ENCODE data around the gene TMEM209.
"Not testable (repeated sequence)": the region's sequence is repeated elsewhere in the genome, so short reads cannot be mapped to it uniquely, and the experiment has no call there.

The TMEM209 gene

DNA sequence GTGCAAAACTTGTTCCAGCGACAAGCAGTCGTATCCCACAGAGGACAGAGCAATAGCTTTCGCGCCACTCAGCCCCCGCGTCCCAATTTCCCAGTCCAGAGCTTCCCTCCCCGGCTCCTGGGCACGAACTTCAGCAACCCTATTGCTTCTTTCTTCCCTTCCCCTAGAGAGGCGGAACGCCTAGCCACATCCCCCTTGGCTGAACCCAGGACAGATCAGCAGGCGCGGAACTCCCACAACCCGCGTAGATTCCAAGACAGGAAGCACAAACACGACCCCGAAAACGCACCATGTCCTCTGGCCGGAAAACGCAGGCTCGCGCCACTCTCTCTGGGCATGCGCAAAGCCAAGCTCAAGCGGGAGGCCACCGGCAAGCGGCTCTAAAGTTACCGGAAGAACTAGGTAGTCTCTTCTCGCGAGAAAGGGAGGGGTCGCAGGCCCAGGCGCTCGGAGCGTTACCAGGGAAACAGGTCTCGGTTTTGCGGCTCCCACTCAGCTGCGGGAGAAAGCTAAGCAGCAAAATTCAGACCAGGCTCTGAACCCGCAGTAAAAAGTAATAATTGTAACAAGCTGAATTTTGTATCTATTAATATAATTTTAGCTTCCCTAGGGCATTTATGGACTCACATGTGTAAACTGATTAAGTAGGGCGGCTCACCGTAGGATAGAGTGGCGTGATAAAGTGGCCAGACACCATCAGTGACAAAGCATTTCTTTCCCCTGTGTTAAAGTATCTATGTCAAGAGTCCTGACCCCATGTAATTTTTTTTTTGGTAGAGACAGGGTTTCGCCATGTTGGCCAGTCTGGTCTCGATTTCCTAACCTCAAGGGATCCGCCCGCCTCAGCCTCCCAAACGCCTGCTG, at the start of gene TMEM209:
TSS of gene TMEM209 (minus strand) at position 323 of the 864 bp plus-strand sequence. CDS start at position 292, 31 bp downstream.
- DNase-seq (ENCODE audit: low read depth): peak; percentile 88

GRCh38 chr7:130254555-130254954, 49.3 kb upstream of the TMEM209 start:
- DNase-seq (ENCODE audit: low read depth): no peak

GRCh38 chr7:130249626-130250025, 44.4 kb upstream of the TMEM209 start:
- DNase-seq (ENCODE audit: low read depth): not testable (repeated sequence)

DNA sequence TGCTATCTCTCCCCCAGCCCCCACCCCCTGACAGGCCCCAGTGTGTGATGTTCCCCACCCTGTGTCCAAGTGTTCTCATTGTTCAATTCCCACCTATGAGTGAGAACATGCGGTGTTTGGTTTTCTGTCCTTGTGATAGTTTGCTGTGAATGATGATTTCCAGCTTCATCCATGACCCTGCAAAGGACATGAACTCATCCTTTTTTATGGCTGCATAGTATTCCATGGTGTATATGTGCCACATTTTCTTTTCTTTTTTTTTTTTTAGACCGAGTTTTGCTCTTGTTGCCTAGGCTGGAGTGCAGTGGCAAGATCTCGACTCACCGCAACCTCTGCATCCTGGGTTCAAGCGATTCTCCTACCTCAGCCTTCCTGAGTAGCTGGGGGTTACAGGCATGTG, 43.6 kb upstream of the TMEM209 start:
- not testable (repeated sequence) for DNase-seq (ENCODE audit: low read depth)

DNA sequence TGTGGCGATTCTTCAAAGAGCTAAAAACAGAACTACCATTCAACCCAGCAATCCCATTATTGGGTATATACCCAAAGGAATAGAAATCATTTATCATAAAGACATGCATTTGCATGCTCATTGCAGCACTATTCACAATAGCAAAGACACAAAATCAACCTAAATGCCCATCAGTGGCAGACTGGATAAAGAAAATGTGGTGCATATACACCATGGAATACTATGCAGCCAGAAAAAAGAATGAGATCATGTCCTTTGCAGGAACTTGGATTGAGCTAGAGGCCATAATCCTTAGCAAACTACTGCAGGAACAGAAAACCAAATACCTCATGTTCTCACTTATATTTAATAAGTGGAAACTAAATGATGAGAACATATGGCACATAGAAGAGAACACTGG, 41.3 kb upstream of the TMEM209 start:
- not testable (repeated sequence) for DNase-seq (ENCODE audit: low read depth)

- not testable (repeated sequence) for DNase-seq (ENCODE audit: low read depth)
Observed at GRCh38 chr7:130243486-130243885, 38.3 kb upstream of the TMEM209 start.

- DNase-seq (ENCODE audit: low read depth): peak; percentile 22
Observed at GRCh38 chr7:130242198-130243014, 37.2 kb upstream of the TMEM209 start.

GRCh38 chr7:130240240-130240639, 35.0 kb upstream of the TMEM209 start:
- no peak for DNase-seq (ENCODE audit: low read depth)

DNA sequence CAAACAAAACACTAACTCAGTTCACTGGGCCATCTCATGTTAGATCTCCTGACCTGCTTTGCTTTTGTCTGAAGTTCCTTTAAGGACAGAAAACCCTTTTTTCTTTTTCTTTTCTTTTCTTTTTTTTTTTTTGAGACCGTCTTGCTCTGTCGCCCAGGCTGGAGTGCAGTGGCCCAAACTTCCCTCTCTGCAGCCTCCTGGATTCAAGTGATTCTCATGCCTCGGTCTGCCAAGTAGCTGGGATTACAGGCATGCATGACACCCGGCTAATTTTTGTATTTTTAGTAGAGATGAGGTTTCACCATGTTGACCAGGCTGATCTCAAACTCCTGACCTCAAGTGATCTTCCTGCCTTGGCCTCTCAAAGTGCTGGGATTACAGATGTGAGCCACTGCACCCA, 31.2 kb upstream of the TMEM209 start:
- not testable (repeated sequence) for DNase-seq (ENCODE audit: low read depth)

- DNase-seq (ENCODE audit: low read depth): no peak
Observed at GRCh38 chr7:130234078-130234477, 28.9 kb upstream of the TMEM209 start.

DNA sequence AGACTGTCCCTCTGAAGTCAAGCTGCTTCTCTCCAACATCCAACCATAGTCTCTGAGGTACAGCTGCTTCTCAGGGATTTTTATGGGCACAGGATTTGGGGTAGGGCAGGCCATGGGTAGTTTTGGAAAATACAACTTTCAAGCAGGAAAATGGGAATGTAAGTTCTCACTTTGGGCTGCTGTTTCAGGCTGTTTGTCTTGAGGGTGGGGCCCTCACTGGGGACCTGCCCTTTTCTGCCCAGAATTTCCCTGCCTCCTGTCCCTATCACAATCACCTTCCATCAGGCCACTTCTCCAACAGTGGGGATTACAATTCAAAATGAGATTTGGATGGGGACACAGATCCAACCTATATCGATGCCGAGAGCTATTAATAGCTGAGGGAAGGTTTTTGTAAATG, 27.0 kb upstream of the TMEM209 start:
- no peak for DNase-seq (ENCODE audit: low read depth)

DNA sequence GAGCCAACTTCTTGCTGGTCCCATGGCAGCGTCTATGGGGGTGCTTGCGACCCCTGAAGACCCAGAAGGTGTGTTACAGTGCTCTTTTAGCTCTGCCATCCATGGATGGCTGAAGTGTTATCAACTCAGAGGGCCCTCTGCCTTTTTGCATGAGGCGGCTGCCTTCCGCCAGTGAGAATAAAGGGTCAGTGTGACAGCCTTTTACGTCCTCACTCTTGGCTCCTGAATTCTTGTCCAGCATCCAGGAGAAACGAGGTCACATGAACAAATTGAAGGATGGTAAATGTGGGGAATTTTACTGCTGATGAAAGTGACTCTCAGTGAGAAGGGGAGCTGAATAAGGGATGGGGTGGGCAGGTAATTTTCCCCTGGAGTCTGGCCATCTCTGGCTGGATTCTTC, 26.6 kb upstream of the TMEM209 start:
- DNase-seq (ENCODE audit: low read depth): no peak

GRCh38 chr7:130229981-130230380, 24.8 kb upstream of the TMEM209 start:
- DNase-seq (ENCODE audit: low read depth): not testable (repeated sequence)

- no peak for DNase-seq (ENCODE audit: low read depth)
Observed at GRCh38 chr7:130228840-130229502, 23.8 kb upstream of the TMEM209 start.

DNA sequence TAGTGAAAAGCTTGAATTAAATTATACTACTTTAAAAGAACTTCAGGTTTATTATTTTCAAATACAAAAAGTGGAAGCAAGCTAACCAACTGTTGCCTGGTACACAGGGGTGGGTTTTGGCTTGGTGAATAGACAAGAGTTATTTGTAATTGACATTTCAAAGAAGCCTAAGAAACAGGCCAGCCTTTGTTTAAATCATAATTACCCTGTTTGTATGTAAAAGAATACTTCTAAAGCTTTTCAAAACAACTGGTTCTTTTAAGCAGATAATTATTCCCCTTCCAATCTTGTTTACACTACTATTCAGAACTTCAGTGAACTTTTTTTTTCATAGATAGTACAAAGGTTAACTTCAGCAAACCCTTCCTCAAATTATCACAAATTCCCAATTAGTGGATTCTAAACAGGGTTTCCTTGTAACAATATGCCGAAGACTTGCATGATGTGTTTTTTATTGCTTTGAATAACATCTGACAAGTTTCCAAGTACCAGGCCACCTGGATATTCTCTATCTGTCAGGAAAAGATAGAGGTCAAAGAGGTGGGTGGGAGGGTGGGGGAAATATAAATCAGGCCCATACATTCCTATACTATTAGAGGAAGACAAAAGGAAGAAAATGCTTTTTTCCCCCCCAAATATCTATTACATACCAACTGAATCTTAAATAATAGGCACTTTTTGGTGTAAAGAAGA, 22.8 kb upstream of the TMEM209 start:
- DNase-seq (ENCODE audit: low read depth): no peak

DNA sequence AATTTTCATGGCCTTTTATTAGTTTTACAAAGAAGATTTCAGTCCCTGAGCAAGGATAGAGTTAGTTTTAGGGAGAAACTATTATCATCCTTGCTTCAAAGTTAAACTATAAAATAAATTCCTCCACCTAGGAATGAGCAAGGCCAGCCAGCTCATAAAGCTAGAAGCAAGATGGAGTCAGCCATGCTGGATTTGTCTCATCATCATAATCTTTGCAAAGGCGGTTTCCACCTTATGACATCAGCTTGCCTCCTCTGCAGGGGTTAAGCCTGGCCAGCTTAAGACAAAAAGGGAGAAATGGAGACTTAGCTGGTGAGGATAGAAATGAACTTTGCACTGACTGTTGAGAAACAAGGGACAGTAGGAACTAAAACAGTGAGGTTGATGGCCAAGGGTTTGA, 21.1 kb upstream of the TMEM209 start:
- DNase-seq (ENCODE audit: low read depth): no peak

DNA sequence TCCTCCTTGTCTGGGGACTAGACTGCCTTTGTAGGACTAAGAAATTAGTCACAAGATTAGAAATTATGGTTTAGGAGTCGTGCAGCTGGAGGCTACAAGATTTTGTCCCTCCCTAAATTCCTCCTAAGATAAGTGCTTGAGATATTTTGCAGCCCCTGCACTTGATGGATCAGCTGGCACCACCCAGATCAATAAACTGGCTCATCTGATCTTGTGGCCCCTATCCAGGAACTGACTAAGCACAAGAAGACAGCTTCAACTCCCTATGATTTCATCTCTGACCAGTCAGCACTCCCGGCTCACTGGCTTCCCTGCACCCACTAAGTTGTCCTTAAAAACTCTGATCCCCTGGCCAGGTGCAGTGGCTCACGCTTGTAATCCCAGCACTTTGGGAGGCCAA, 19.7 kb upstream of the TMEM209 start:
- not testable (repeated sequence) for DNase-seq (ENCODE audit: low read depth)

DNA sequence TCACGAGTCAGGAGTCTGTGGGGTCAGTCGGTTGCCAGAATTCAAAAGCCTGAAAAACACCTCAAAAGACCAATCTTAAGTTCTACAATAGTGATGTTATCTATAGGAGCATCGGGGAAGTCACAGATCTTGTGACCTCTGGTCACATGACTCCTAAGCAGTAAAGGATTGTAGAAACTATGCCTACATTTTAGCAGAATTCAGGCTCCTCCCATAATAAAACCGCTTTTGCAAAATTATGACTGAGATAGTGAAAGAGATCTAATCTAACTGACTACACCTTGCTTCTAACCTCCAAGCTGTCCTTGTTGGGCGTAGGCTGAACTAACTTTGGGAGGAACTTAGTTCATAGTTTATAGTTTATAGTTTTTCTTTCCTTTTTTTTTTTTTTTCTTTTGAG, 19.0 kb upstream of the TMEM209 start:
- no peak for DNase-seq (ENCODE audit: low read depth)

GRCh38 chr7:130223646-130224045, 18.4 kb upstream of the TMEM209 start:
- DNase-seq (ENCODE audit: low read depth): no peak

- DNase-seq (ENCODE audit: low read depth): no peak
Observed at GRCh38 chr7:130221746-130222145, 16.5 kb upstream of the TMEM209 start.

DNA sequence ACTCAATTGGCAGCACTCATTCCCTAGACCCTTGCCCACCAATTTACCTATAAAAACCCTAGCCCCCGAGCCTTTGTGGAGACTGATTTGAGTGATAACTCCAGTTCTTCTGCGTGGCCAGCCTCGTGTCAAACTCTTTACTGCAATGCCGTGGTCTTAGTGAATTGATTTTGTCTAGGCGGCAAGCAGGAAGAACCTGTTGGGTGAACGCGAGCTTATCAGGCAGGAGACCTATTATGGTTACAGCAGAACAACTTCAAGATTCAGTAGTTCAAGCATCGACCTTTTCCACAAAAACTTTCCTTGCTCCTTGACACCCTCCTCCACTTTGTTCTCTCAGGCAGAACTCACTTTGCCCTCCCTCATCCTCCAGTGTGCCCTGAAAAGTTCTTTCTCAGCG, 14.7 kb upstream of the TMEM209 start:
- no peak for DNase-seq (ENCODE audit: low read depth)
